Measurements from ENCODE around the gene NUTM2D. TPM values are rescaled to one million over a fixed set of nuclear protein-coding genes. Genes with fewer than 3 reads are reported as not detected.
"Not testable (repeated sequence)": the region's sequence is repeated elsewhere in the genome, so short reads cannot be mapped to it uniquely, and the experiment has no call there.

NUTM2D gene
- total RNA-seq (2013; cell fraction: nucleolus; rRNA removed), result 2.2 and 2.4 TPM in 2 replicates
- total RNA-seq (2014; rRNA removed), result 1.2 TPM in 2 replicates
- total RNA-seq (2014; rRNA removed; fragmentation: Illumina TruSeq; extraction: Trizol), result 0.89 and 1.0 TPM in 2 replicates
- 1.6 and 1.8 TPM in 2 replicates for total RNA-seq (2021)
- polyA plus RNA-seq (2011; ENCODE audit: low read depth), result 0.49 TPM
- polyA plus RNA-seq (2011; rRNA removed), result 0.37 and 0.60 TPM in 2 replicates
- 0.52 and 0.80 TPM in 2 replicates for polyA plus RNA-seq (2011; cell fraction: cytosol; rRNA removed)
- 1.4 and 1.7 TPM in 2 replicates for polyA plus RNA-seq (2011; cell fraction: nucleus; rRNA removed)
- 1.1 TPM in 2 replicates for polyA plus RNA-seq (2012)
- 0.52 and 1.3 TPM in 2 replicates for polyA plus RNA-seq (2014; fragmentation: Illumina TruSeq; extraction: Trizol)
- polyA plus RNA-seq (2014; fragmentation: Nextera tagmentation; extraction: Ambion mirVana), result not detected
- 1.2 and 1.4 TPM in 2 replicates for polyA plus RNA-seq (2014; rRNA removed)
- under 1 TPM; 0.15 to 0.21 TPM for polyA plus RNA-seq (2016; fragmentation: Nextera tagmentation; extraction: Ambion mirVana)
- 0.29 and 0.67 TPM in 2 replicates for polyA minus RNA-seq (2011; rRNA and poly(A)+ RNA removed)
- polyA minus RNA-seq (2011; cell fraction: cytosol; rRNA and poly(A)+ RNA removed), result not detected in 2 replicates
- 0.48 and 0.60 TPM in 2 replicates for polyA minus RNA-seq (2011; cell fraction: nucleus; rRNA and poly(A)+ RNA removed)
- percentile 23 among the genes with signal in this experiment for Bru-seq, nascent RNA
- BruChase-seq, experiment 1, labeled RNA remaining after a 6-hour chase, result percentile 18 among the genes with signal in this experiment
- BruChase-seq, experiment 2, labeled RNA remaining after a 2-hour chase, result percentile 26 among the genes with signal in this experiment
- long read RNA-seq, experiment 1, result 0 reads
- long read RNA-seq, experiment 2, result 0 reads

DNA sequence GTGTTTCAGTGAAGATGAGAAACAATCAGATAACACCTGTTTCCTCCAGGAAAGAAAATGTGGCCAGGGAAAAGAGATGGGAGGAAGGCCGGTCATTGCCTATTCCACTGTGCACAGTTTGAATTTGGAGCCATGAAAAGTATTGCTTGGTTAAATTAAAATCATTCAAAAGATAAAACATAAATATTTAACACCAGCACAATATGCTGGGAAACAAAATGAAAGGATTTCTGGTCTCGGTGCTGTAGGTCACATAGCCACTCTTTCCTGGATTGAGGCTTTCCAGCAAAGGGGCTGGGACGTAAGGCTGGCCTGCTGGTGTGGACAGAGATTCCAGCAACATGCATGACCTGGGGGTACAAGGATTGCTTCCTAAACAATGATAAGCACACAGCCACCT, at the start of gene NUTM2D:
Gene NUTM2D, plus strand, starts transcription at position 301 of the 400 bp plus-strand sequence. CDS start 522 bp downstream, outside the sequence.
- CTCF ChIA-PET; H3K9me3 ChIP-seq (replicated peaks; ENCODE audit: control insufficient read depth, insufficient read depth, low read length); H3K4me2 ChIP-seq (ENCODE audit: control insufficient read depth, insufficient read depth); H2AFZ ChIP-seq (ENCODE audit: control insufficient read depth, low read depth, low read length); POLR2A ChIA-PET; intact Hi-C loops (cut with micrococcal nuclease; ENCODE audit: unreplicated experiment); H3K36me3 ChIP-seq (ENCODE audit: control insufficient read depth in 2 of 2, insufficient read depth in 2 of 2, low read length in 1 of 2); H3K27ac ChIP-seq (ENCODE audit: control insufficient read depth, insufficient read depth); H3K4me3 ChIP-seq; H3K9ac ChIP-seq (ENCODE audit: control insufficient read depth, insufficient read depth, low read length); in situ Hi-C loops (cut with MboI); H3K79me2 ChIP-seq (ENCODE audit: control insufficient read depth, insufficient read depth, low read length); H4K20me1 ChIP-seq (ENCODE audit: control insufficient read depth, insufficient read depth); ATAC-seq; DNase-seq (ENCODE audit: low read depth, low spot score); BruUV-seq (replicated peaks); SMC1A ChIA-PET (ENCODE audit: uncharacterized antibody, unreplicated experiment); RAD21 ChIA-PET (ENCODE audit: unreplicated experiment); H3K27me3 ChIP-seq (replicated peaks in 1 of 2; ENCODE audit: control insufficient read depth in 2 of 2, insufficient read depth in 2 of 2, low read length in 1 of 2); H3K4me1 ChIP-seq (ENCODE audit: control insufficient read depth, insufficient read depth, low read length); FAIRE-seq: not testable (repeated sequence)
- no CpG with 5 or more reads among the region's 3 CpGs for WGBS (ENCODE audit: insufficient coverage, insufficient replicate concordance, low lambda C conversion rate, missing lambda C conversion rate)

- H2AFZ ChIP-seq (ENCODE audit: control insufficient read depth, low read depth, low read length); POLR2A ChIA-PET; H3K9ac ChIP-seq (ENCODE audit: control insufficient read depth, insufficient read depth, low read length); FAIRE-seq; H3K4me1 ChIP-seq (ENCODE audit: control insufficient read depth, insufficient read depth, low read length); ATAC-seq; H3K36me3 ChIP-seq (ENCODE audit: control insufficient read depth in 2 of 2, insufficient read depth in 2 of 2, low read length in 1 of 2); H3K27me3 ChIP-seq (replicated peaks in 1 of 2; ENCODE audit: control insufficient read depth in 2 of 2, insufficient read depth in 2 of 2, low read length in 1 of 2); DNase-seq (ENCODE audit: low read depth, low spot score); H3K9me3 ChIP-seq (replicated peaks; ENCODE audit: control insufficient read depth, insufficient read depth, low read length); H3K79me2 ChIP-seq (ENCODE audit: control insufficient read depth, insufficient read depth, low read length); in situ Hi-C loops (cut with MboI); CTCF ChIA-PET; H4K20me1 ChIP-seq (ENCODE audit: control insufficient read depth, insufficient read depth); H3K4me2 ChIP-seq (ENCODE audit: control insufficient read depth, insufficient read depth); RAD21 ChIA-PET (ENCODE audit: unreplicated experiment); intact Hi-C loops (cut with micrococcal nuclease; ENCODE audit: unreplicated experiment); H3K4me3 ChIP-seq; H3K27ac ChIP-seq (ENCODE audit: control insufficient read depth, insufficient read depth); SMC1A ChIA-PET (ENCODE audit: uncharacterized antibody, unreplicated experiment); BruUV-seq (replicated peaks): not testable (repeated sequence)
- WGBS (ENCODE audit: insufficient coverage, insufficient replicate concordance, low lambda C conversion rate, missing lambda C conversion rate), result 100% methylated on average over 1 of the region's 1 CpG
Measured at GRCh38 chr10:87308702-87309101, 48.8 kb upstream of the NUTM2D start.

- FAIRE-seq; H3K4me3 ChIP-seq; H3K27ac ChIP-seq (ENCODE audit: control insufficient read depth, insufficient read depth); CTCF ChIA-PET; H3K4me1 ChIP-seq (ENCODE audit: control insufficient read depth, insufficient read depth, low read length); SMC1A ChIA-PET (ENCODE audit: uncharacterized antibody, unreplicated experiment); intact Hi-C loops (cut with micrococcal nuclease; ENCODE audit: unreplicated experiment); RAD21 ChIA-PET (ENCODE audit: unreplicated experiment); ATAC-seq; H3K9me3 ChIP-seq (replicated peaks; ENCODE audit: control insufficient read depth, insufficient read depth, low read length); H3K9ac ChIP-seq (ENCODE audit: control insufficient read depth, insufficient read depth, low read length); DNase-seq (ENCODE audit: low read depth, low spot score); H3K79me2 ChIP-seq (ENCODE audit: control insufficient read depth, insufficient read depth, low read length); in situ Hi-C loops (cut with MboI); H2AFZ ChIP-seq (ENCODE audit: control insufficient read depth, low read depth, low read length); BruUV-seq (replicated peaks); H3K27me3 ChIP-seq (replicated peaks in 1 of 2; ENCODE audit: control insufficient read depth in 2 of 2, insufficient read depth in 2 of 2, low read length in 1 of 2); H4K20me1 ChIP-seq (ENCODE audit: control insufficient read depth, insufficient read depth); H3K4me2 ChIP-seq (ENCODE audit: control insufficient read depth, insufficient read depth); H3K36me3 ChIP-seq (ENCODE audit: control insufficient read depth in 2 of 2, insufficient read depth in 2 of 2, low read length in 1 of 2); POLR2A ChIA-PET: not testable (repeated sequence)
Measured at GRCh38 chr10:87309657-87310056, 47.9 kb upstream of the NUTM2D start.

- in situ Hi-C loops (cut with MboI); H2AFZ ChIP-seq (ENCODE audit: control insufficient read depth, low read depth, low read length); H3K4me2 ChIP-seq (ENCODE audit: control insufficient read depth, insufficient read depth); H3K36me3 ChIP-seq (ENCODE audit: control insufficient read depth in 2 of 2, insufficient read depth in 2 of 2, low read length in 1 of 2); H3K9ac ChIP-seq (ENCODE audit: control insufficient read depth, insufficient read depth, low read length); intact Hi-C loops (cut with micrococcal nuclease; ENCODE audit: unreplicated experiment); H4K20me1 ChIP-seq (ENCODE audit: control insufficient read depth, insufficient read depth); H3K27me3 ChIP-seq (replicated peaks in 1 of 2; ENCODE audit: control insufficient read depth in 2 of 2, insufficient read depth in 2 of 2, low read length in 1 of 2); RAD21 ChIA-PET (ENCODE audit: unreplicated experiment); H3K4me3 ChIP-seq; DNase-seq (ENCODE audit: low read depth, low spot score); SMC1A ChIA-PET (ENCODE audit: uncharacterized antibody, unreplicated experiment); H3K79me2 ChIP-seq (ENCODE audit: control insufficient read depth, insufficient read depth, low read length); H3K4me1 ChIP-seq (ENCODE audit: control insufficient read depth, insufficient read depth, low read length); H3K9me3 ChIP-seq (replicated peaks; ENCODE audit: control insufficient read depth, insufficient read depth, low read length); H3K27ac ChIP-seq (ENCODE audit: control insufficient read depth, insufficient read depth); POLR2A ChIA-PET; BruUV-seq (replicated peaks); FAIRE-seq; CTCF ChIA-PET: not testable (repeated sequence)
- peak; percentile 85 for ATAC-seq
- 100% methylated on average over 1 of the region's 1 CpG for WGBS (ENCODE audit: insufficient coverage, insufficient replicate concordance, low lambda C conversion rate, missing lambda C conversion rate)
Measured at GRCh38 chr10:87311521-87311920, 46.0 kb upstream of the NUTM2D start.

Measured in GM12878 (cell line).